DMS79 treated with DMSO at 0.1 percent for 48 hours (cell line): ENCODE results near the gene KDELR1.
"Not testable (repeated sequence)": the region's sequence is repeated elsewhere in the genome, so short reads cannot be mapped to it uniquely, and the experiment has no call there.

ENCODE experiments used
- DNase-seq: peaks from one replicate; lab custom pipeline; 2025; lab: John Stamatoyannopoulos, UW

The KDELR1 gene

DNA sequence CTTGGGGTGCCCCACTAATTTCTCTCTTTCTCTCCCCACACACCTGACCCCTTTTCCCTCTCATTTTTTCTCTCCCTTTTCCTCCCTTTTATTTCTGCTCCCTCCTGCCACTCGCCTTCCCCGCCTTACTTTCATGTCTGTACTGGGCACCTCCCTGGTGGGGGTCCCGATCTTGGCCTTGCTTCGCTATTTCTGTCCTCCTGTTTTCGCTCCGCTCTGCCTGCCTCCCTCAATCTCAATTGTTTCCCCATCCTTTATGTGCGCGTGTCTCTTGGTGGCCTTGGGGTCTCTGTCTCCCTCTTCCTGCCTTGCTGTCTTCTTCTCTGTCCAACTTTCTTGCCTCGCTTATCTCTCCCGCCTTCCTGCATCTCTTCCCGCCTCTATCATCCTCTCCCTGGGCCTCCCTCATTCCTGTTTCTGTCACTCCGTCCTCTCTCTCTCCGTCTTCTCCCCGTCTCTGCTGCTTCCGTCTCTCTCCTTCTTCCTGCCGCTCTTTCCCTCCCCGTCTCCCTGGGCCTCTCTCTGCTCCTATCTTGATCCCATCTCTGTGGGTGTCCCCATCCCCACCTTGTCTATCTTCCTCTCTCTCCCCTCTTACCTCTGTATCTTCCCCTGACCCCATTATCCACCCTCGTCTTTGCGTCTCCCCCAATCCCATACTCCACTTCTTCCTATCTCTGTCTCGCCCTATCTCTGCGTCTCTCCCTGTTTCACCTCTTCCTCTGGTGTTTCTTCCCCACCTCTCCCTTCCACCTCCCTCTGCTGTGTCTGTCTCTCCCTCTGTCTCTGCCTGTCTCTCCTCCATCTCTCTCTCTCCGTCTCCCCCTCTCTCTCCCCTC lies 6.1 kb upstream of the KDELR1 start:
- DNase-seq: no peak

DNA sequence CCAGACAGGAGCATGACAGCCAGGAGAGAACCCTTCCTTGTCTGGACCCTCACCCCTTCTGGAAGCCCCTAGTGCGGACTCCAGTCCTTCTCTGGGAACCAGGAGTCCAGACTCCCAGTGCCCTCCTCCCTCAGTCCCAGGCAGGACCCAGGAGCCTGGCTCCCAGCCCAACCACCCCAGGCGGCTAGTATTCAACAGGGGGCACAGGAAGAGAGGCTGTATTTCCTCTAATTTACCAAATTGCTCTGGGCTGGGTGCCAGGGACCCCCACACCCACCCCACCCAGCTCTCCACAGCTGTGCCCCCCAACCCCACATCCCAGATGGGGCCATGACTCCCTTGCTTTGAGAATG lies 5.4 kb upstream of the KDELR1 start:
- DNase-seq: no peak

DNA sequence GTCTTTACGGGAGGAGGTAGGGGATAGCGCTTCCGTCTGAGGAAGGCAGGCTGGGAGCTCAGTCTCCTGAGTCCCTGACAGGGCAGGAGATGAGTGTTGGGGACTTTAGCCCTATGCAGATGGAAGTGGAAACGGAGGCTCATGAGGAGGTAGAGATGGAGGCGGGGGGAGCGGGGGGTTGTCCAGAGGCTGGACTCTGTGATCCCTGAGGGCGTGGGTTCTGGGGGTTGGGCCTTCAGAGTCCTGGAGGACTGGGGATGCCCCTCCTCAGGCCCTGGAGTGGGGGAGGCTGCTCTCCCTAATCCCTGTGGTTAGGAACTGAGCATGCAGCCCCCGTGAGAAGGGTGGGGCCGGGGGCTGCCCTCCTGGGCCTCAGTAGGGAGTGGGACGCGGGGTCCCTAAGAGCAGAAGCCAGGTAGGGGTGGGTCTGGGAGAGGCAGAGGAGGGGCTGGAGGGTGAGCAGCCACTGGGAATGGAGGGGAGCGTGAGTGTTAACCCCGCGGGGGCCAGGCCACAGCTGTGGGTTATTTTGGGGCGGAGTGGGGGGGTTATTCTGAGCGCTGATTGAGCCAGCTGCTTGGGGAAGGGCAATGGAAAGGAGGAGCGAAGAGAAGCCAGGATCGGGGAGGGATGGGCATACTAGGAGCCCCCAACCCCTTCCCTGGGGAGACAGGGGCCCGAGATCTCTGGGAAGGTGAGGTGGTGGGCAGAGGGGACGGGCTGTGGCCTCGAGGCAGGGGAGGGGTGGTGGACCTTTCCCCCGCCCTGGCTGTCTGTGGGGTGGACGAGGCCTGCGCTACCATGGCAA lies 4.9 kb upstream of the KDELR1 start:
- DNase-seq: no peak

DNA sequence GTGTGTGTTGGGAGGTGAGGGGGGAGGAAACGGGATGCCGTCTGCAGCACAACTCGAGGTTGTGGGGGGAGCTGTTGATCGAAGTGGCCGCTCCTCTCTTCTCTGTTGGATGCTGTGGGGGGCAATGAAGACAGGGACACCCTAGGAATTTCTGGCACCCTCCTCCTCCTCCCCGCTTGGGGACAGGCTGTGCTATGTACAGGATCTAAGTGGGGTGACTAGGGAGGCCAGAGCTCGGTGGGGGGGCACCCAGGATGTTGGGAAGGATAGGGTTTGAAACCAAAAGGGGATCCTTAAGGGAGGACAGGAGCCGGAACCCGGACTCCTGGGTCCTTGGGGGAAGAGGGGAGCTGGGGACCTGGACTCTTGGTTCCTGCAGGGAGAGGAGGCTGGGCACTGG lies 4.1 kb upstream of the KDELR1 start:
- no peak for DNase-seq

DNA sequence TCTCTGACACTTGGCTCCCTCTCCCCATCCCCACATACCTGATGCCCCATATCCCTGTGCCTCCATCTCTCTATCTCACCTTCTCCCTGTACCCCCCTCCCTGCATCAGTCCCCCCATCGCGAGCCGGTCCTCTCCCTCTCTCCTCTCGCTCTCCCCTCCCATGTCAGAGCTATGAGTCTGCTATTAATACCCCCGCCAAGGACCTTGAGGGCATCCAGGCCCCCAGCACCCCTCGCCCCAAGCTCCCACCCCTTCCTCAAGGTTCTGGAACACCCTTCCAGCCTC lies 3.8 kb upstream of the KDELR1 start:
- DNase-seq: no peak

DNA sequence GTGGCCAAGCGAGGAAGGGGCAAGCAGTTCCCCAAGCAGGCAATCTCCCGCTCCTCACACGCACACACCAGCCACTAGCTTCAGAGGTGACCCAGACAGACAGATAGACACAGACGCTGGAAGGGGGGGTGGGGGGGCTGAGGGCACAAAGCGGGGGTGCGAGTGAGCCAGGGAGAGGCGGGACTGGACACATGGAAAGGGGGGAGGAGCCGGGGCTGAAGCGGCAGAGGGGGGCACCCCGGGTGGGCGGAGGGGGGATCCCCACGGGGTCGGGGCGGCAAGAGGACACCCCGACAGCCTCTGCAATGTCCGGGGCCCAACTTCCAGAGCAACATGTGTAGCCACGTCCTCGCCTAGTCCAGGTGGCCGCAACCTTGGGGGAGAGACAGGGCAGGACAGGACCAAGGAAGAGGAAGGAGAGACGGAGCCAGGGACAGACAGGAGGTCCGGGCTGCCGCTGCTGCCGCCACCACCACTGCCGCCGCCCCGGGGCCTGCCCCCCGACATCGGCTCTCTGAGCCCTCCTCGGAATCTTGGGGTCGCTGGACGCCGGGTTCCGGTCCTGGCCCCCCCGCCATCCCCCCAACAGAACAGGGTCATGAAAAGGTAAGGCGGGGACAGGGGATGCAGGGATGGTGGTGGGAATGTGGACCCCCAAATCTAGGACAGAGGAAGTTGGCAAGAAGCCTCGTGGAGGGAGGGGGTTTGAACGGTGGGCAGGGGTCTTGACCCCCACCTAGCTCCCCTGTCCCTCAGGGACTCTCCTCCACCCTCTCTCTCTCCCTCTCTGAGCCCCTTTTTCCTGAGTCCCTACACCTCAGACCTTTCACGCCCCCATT lies 3.2 kb upstream of the KDELR1 start:
- no peak for DNase-seq

DNA sequence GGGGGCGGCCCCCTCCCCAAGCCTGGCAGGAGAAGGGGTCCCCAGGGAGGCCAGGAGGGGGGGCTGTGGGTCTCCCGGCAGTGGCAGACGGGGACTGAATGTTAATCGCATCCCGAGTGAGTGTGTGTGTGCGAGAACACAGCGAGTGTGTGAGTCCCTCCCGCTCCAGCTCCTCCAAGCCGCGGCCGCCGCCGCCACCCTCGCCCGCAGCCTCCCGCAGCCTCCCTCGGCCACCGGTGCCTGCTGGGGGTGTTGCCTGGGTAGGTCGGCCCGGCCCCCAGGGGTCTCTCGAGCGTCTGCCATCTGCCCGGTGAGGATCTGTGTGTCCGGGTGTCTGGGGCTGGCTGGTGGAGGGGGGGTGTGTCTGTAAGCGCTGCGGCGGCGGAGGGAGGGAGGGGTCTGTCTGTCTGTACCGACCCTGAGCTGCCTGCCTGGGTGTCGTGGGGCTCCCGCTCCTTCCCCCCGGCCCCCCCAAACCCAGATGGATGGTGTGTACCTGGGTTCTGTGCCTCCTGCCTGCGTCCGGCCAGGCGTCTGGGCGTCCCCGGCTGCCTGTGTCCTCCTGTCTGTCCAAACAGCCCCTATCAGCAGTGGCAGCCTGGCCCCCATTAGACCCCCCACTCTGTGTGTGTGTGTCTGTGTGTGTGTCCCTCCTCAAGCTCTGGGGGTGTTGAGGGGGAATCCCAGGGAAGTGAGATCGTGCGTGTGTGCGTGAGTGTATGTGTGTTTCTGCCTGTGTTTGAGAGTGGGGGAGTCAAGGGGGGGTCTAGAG lies 2.4 kb upstream of the KDELR1 start, which contains the start of gene GRIN2D:
GRIN2D (plus strand) TSS at position 110 of the 772 bp plus-strand sequence. CDS start 4,725 bp downstream, outside the sequence.
- no peak for DNase-seq

DNA sequence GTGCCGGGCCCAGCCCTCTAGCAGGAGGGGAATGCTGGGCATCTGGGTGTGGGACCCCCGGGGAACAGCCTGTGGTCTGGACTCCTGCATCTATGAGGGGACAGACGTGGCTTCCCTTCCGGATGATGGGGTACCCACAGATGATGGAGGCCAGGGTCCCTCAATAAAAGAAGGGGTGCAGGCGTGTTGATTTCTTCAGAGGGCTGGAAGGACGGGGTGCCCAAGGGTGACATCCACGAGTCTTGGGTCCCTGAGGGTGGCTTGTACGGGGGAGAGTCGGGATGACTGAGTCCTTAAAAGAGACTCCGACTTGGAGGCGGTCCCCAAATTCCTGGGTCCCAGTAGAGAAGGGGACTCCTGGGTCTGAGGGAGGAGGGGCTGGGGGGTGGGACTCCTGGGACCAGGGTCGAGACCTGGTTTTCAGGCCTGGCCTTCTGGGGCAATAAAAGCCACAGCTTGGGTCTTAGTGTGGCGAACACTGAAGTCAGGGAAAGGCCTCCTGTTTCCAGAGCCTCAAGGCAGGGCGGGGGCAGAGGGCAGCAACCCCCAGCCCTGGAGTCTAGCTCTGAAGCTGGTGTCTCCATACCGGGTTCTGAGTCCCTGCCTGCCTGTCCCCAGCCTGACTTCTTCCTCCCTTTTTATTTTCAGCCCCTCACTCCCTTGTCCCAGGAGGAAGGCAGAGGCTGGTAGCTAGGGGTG lies 1.7 kb upstream of the KDELR1 start:
- no peak for DNase-seq

DNA sequence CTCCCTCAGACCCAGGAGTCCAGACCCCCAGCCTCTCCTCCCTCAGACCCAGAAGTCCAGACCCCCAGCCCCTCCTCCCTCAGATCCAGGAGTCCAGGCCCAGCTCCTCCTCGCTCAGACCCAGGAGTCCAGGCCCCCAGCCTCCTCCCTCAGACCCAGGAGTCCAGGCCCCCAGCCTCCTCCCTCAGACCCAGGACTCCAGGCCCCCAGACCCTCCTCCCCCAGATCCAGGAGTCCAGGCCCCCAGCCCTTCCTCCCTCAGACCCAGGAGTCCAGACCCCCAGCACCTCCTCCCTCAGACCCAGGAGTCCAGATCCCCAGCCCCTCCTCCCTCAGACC lies 624 bp upstream of the KDELR1 start:
- not testable (repeated sequence) for DNase-seq

DNA sequence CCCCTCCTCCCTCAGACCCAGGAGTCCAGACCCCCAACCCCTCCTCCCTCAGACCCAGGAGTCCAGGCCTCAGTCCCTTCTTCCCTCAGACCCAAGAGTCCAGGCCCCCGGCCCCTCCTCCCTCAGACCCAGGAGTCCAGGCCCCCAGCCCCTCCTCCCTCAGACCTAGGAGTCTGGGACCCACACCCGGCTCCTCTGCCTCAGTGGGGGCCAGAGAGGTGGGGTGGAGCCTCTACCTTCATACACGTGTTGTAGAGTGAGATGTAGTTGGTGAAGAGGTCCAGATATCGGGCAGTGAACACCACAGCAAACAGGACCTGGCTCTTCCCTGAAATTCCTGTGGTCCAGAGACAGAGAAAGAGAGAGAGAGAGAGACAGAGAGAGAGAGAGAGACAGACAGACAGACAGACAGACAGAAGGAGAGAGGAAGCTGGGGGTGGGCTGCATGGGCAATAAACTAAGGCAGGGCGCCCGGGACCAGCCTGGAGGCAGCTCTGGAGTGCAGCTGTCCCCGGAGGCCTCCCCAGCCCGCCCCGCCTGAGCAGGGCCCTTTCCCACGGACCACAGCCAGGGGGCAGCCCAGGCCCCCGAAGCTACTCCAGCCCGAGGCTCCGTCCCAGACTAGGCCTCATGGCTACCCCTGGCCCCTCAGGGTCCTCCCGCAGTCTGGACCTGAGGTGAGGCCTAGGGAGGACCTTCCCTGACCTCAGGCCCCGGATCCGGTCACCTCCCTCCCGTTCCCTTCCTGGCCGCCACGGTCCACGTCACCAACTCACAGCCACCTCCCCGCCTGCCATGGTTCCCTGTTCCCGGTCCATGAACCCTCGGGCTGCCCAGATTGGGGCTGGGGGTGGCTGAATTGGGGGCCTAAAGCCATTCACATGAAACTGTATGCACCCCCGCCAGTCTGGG lies 907 bp downstream of the KDELR1 start:
- DNase-seq: peak; percentile 43

DNA sequence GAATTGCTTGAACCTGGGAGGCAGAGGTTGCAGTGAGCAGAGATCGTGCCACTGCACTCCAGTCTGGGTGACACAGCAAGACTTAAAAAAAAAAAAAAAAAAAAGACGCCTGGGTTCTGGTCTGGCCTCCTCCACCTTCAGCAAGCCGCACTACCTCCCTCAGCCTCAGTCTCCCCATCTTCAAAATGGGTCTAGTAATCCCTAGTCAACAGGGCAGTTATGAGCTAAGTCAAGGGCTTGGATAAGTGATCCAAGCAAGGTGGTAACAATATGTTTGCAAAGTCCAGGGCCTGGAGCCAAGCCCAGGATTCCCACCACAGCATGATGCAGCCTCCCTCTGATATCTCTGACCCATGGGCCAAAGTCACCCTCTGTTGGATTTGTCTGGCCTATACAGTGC lies 4.4 kb downstream of the KDELR1 start:
- no peak for DNase-seq

DNA sequence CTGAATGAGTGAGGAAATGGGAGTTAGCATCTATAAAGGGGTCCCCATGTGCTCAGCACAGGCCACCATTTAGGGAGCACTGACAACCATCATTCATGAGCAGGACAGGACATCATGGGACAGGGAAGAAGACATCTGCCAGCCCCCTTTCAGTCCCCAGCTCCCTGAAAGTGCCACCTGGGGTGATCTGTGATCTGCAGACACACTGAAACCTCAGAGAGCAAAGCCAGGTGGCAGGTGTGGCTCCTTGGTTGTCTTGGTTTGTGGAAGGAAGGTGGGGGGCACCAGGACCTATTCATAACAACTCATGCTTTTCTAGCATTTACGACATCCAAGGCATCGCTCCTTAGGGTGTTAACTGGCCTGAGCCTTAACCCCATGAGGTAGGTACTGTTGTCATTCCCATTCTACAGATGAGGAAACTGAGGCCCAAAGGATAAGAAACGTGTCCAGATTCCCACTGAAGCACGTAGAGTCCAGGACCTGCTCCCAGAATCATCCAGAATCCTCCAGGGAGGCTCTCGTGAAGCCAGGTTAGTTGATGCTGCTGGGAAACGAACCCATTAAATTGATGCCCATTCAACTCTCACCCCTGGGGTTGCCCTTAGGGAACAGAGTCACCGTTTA lies 5.8 kb downstream of the KDELR1 start:
- no peak for DNase-seq

DNA sequence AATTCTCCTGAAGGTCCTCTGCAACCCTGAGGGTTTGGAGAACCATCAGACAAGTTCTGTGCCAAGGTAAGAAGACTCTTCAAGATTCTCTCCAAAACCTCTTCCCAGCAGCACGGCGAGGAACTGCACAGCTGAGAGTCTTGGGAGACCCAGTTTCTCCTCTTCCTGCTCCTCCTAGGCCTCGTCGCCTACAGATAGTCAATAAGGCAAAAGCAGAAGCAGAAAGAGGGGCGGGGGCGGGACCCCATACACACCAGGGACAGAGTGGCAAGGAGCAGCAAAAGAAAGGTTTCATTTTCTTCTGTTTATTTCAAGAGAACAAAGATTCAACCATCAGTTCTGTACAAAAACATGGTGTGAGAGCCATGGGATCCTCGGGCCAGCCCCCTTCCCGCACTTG lies 9.1 kb downstream of the KDELR1 start:
- DNase-seq: no peak

DNA sequence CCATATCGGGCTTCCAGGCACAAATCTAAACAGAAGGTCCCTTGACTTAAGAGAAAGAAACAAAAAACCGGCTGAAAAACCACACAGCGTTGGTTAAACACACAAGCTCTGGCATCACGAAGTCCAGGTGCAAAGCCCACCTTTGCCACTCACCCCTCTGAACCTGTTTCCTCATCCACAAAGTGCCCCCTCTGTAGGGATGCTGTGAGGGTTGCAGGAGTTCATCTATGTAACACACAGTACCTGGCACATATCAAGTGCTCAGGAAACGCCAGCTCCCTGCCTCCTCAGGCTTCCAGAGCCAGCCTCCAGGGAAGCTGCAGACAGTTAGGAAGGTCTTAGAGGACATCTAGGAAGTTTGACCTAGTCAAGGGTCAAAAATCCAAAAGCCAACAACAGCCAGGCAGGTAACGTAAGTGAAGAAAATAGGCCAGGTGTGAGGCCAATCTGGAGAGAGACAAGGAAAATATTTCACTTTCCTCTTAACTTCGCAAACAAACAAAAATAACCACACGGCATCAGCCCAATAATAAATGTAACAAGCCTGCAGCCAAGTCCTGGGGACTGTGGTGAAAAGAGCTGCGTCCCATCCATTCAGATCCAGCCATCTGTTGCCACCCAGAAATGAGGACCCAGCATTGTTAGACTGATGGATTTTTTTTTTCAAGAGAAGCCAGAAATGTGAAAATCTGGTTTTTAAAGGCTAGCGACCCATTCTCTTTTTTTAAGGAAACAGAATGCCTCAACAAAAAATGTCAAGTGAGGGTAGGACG lies 10.0 kb downstream of the KDELR1 start:
- DNase-seq: no peak

DNA sequence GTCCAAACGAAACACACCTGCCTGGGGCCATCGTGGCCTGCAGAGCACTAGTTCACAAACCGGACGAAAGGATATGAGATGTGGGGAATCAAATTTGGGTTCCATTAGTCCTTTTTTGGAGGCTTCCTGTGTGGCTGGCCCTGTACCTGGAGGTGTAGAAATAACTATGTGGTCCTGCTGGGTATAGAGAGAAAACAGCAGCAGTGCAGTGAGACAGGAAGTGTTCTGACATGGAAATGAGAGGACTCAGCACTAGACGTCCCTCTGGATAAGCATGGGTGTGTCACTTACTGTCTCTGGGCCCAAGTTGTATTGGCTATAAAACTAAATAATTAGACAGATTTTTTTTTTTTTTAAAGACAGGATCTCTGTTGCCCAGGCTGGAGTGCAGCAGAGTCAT lies 12.3 kb downstream of the KDELR1 start:
- DNase-seq: no peak

DNA sequence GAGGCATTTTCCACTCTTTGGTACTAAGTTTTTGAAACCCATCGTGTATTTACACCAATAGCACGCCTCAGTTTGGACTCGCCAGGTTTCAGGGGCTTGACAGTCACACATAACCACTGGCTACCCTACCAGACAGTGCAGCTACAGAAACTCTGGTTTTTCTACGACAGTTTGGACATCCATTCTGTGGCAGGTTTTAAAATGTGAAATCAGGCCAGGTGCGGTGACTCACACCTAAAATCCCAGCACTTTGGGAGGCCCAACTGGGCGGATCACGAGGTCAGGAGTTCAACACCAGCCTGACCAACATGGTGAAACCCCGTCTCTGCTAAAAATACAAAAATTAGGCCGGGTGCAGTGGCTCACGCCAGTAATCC lies 13.2 kb downstream of the KDELR1 start:
- DNase-seq: no peak

DNA sequence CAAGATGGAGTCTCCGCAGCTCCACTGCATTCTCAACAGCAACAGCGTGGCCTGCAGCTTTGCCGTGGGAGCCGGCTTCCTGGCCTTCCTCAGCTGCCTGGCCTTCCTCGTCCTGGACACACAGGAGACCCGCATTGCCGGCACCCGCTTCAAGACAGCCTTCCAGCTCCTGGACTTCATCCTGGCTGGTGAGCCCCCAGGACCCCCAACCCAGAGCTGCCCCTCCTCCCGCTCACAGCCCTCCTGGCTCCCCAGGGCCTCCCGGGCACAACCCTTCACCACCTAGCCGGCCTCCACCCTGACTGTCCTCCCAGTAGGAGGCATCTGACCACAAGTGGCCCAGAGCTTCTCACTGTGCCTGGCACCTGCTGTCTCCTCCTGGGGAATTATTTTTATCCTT lies 17.8 kb downstream of the KDELR1 start:
- no peak for DNase-seq

DNA sequence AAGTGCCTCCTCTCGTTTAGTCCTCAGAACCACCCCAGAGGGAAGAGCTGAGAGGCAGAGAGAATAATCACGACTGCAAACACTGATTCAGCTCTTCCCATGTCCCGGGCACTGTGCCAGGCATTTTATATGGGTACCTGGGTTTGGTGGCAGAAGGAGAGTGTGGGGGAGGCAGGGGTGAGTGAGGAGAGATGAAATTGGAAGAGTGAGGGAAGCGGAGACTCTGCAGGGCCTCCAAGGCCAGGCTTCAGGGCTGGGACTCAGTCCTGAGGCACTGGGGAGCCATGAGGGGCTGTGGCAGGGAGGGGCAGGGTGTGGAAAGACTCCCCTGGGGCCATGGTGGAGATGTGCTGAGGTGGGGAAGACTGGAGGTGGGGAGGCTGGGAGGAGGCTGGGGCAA lies 18.4 kb downstream of the KDELR1 start:
- peak; percentile 95 for DNase-seq

DNA sequence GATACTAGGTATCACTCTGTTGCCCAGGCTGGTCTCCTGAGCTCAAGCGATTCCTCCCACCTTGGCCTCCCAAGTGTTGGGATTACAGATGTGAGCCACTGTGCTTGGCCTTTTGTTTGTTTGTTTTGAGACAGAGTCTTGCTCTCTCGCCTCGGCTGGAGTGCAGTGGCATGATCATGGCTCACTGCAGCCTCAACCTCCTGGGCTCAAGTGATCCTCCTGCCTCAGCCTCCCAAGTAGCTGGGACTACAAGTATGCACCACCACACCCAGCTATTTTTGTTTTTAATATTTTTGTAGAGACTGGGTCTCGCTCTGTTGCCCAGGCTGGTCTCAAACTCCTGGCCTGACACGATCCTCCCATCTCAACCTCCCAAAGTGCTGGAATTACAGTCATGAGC lies 19.6 kb downstream of the KDELR1 start:
- not testable (repeated sequence) for DNase-seq
